Measurements from ENCODE around the gene CNKSR3.

- no peak for TF ChIP-seq POLR2AphosphoS5 (IDR thresholded peaks at IDR 0.05)
- no peak for TF ChIP-seq CTCF (IDR thresholded peaks at IDR 0.05; ENCODE audit: poor library complexity, severe bottlenecking)
- TF ChIP-seq EZH2 (IDR thresholded peaks at IDR 0.05; ENCODE audit: borderline replicate concordance, insufficient read depth, low read length, poor library complexity, severe bottlenecking), result no peak
- no peak for TF ChIP-seq RAD21 (conservative IDR thresholded peaks at IDR 0.05)
- TF ChIP-seq SMC3 (conservative IDR thresholded peaks at IDR 0.05; ENCODE audit: poor library complexity), result no peak
Measured at GRCh38 chr6:154537511-154538325, 27.2 kb upstream of the CNKSR3 start.

Data from neural cell (in vitro differentiated cells).